ENCODE results near the gene FRMPD4. TPM values are rescaled to one million over a fixed set of nuclear protein-coding genes. Genes with fewer than 3 reads are reported as not detected.

The FRMPD4 gene
- total RNA-seq, 1 experiment from 2014 or later = 0.24 TPM

GRCh38 chrX:12661464-12661863, 523.2 kb downstream of the FRMPD4 start:
- H2AK5ac ChIP-seq (ENCODE audit: insufficient read length, low read length) = no peak overlapping the region
- no peak overlapping the region for H4K8ac ChIP-seq (replicated peaks; ENCODE audit: insufficient read length, low read depth, low read length)
- no peak overlapping the region for H3K23ac ChIP-seq (ENCODE audit: insufficient read length, low read depth, low read length)
- H3K14ac ChIP-seq (ENCODE audit: insufficient read depth, low read length) = no peak overlapping the region
- H3K9ac ChIP-seq (ENCODE audit: extremely low read depth, insufficient read length, low read length) = no peak overlapping the region
- H3K4ac ChIP-seq (ENCODE audit: low read depth, low read length) = no peak overlapping the region
- Mint-ChIP-seq H3K4me3 (no peak overlapping the region), H3K36me3 (ENCODE audit: insufficient read depth in 1 of 3, low read depth in 3 of 3) (peaks cover 0 to 7% (median 0%) of the 10 kb centered on the region in 3 experiments; a peak in 2 of 7 replicates), H3K9me3 (peaks cover 72 to 77% of the 10 kb centered on the region in 2 experiments), H3K27me3 (ENCODE audit: low read depth) (no peaks in the 10 kb centered on the region; the same call in 1 of the 2 replicates), H3K4me1 (no peaks in the 10 kb centered on the region), H3K27ac (no peak overlapping the region)
- no peaks in the 10 kb centered on the region for H3K23me2 ChIP-seq (ENCODE audit: insufficient read length, low read depth, low read length, poor library complexity, severe bottlenecking)
- H4K91ac ChIP-seq (ENCODE audit: insufficient read length, low read depth, low read length) = no peak overlapping the region
- H3K79me2 ChIP-seq (ENCODE audit: insufficient read depth, low read length) = no peaks in the 10 kb centered on the region
- no peaks in the 10 kb centered on the region for H3K27me3 ChIP-seq (ENCODE audit: insufficient read depth, low read length)
- H3K79me1 ChIP-seq (ENCODE audit: insufficient read depth, low read depth, low read length, poor library complexity, severe bottlenecking) = no peaks in the 10 kb centered on the region
- no peak overlapping the region for H2BK12ac ChIP-seq (ENCODE audit: insufficient read length, low read depth, low read length)
- no peak overlapping the region for H2BK15ac ChIP-seq (ENCODE audit: low read depth, low read length)
- no peak for DNase-seq
- no peak for TF ChIP-seq CTCF (conservative IDR thresholded peaks at IDR 0.05)
- no peaks in the 10 kb centered on the region for H3K4me1 ChIP-seq (ENCODE audit: insufficient read depth, low read length)
- H3K56ac ChIP-seq (ENCODE audit: insufficient read length, low read depth, low read length) = no peak overlapping the region
- no peaks in the 10 kb centered on the region for H4K20me1 ChIP-seq (ENCODE audit: control insufficient read depth, insufficient read depth, insufficient read length)
- no peak overlapping the region for H3K4me2 ChIP-seq (ENCODE audit: insufficient read depth, insufficient read length, low read length)
- no peaks in the 10 kb centered on the region for H3K9me3 ChIP-seq (ENCODE audit: control insufficient read depth, low read depth, low read length)
- no peak overlapping the region for H3K27ac ChIP-seq (ENCODE audit: insufficient read length, low read depth, low read length)
- no peak overlapping the region for H2AFZ ChIP-seq (ENCODE audit: low read length)
- no peak overlapping the region for H2BK5ac ChIP-seq (ENCODE audit: insufficient read length, low read length)
- no peak overlapping the region for H3K18ac ChIP-seq (ENCODE audit: insufficient read length, low read depth, low read length)
- no peak overlapping the region for H4K5ac ChIP-seq (ENCODE audit: insufficient read length, low read depth, low read length)
- no peak overlapping the region for H2BK120ac ChIP-seq (ENCODE audit: low read depth, low read length, poor library complexity, severe bottlenecking)
- H3T11ph ChIP-seq (ENCODE audit: low read length) = no peak overlapping the region
- no peak overlapping the region for H2BK20ac ChIP-seq (ENCODE audit: low read depth, low read length, poor library complexity, severe bottlenecking)
- WGBS (ENCODE audit: extremely low coverage, insufficient read length, low lambda C conversion rate) = no CpG with 5 or more reads among the region's 2 CpGs

Measured in H9 (cell line).